GM19372 (cell line): ENCODE results near the gene ZNF438.

Experiments used
- ATAC-seq: cut with Tn5 transposase; IDR thresholded peaks from one replicate; pipeline ENCODE4 v1.9.1; 2021; ENCODE audit warnings: mild to moderate bottlenecking, low read depth, moderate library complexity; ENCODE audit not compliant: unreplicated experiment

ZNF438 gene

GRCh38 chr10:30861221-30861620 is 170.4 kb downstream of the ZNF438 start:
- no peak for ATAC-seq

- ATAC-seq: no peak
Observed at GRCh38 chr10:30858499-30858898, 173.2 kb downstream of the ZNF438 start.

GRCh38 chr10:30857803-30858202 is 173.9 kb downstream of the ZNF438 start:
- ATAC-seq: no peak

GRCh38 chr10:30855131-30855530 is 176.5 kb downstream of the ZNF438 start:
- no peak for ATAC-seq

- ATAC-seq: no peak
Observed at GRCh38 chr10:30854656-30855055, 177.0 kb downstream of the ZNF438 start.

GRCh38 chr10:30853066-30853465 is 178.6 kb downstream of the ZNF438 start:
- ATAC-seq: no peak

GRCh38 chr10:30850776-30851175 is 180.9 kb downstream of the ZNF438 start:
- ATAC-seq: no peak

GRCh38 chr10:30849231-30850035 is 182.2 kb downstream of the ZNF438 start:
- ATAC-seq: no peak

- ATAC-seq: no peak
Observed at GRCh38 chr10:30848396-30849032, 183.2 kb downstream of the ZNF438 start.

GRCh38 chr10:30847642-30848041 is 184.0 kb downstream of the ZNF438 start:
- no peak for ATAC-seq

GRCh38 chr10:30847199-30847598 is 184.5 kb downstream of the ZNF438 start:
- no peak for ATAC-seq

- ATAC-seq: no peak
Observed at GRCh38 chr10:30846710-30847109, 185.0 kb downstream of the ZNF438 start.

GRCh38 chr10:30842894-30843293 is 188.8 kb downstream of the ZNF438 start:
- ATAC-seq: no peak

- ATAC-seq: no peak
Observed at GRCh38 chr10:30842185-30842584, 189.5 kb downstream of the ZNF438 start.

GRCh38 chr10:30840395-30841050 is 191.1 kb downstream of the ZNF438 start:
- ATAC-seq: no peak

GRCh38 chr10:30839652-30840051 is 192.0 kb downstream of the ZNF438 start:
- no peak for ATAC-seq

GRCh38 chr10:30836406-30836805 is 195.3 kb downstream of the ZNF438 start:
- ATAC-seq: no peak

- ATAC-seq: no peak
Observed at GRCh38 chr10:30835146-30835545, 196.5 kb downstream of the ZNF438 start.

GRCh38 chr10:30834651-30835050 is 197.0 kb downstream of the ZNF438 start:
- ATAC-seq: no peak

GRCh38 chr10:30834153-30834552 is 197.5 kb downstream of the ZNF438 start:
- ATAC-seq: no peak

- ATAC-seq: no peak
Observed at GRCh38 chr10:30833628-30833970, 198.1 kb downstream of the ZNF438 start.
